Measurements from ENCODE around the gene PDE12. TPM values are rescaled to one million over a fixed set of nuclear protein-coding genes. Genes with fewer than 3 reads are reported as not detected.

Gene PDE12
- total and polyA plus RNA-seq, 2 of the 13 experiments (the other 11 are each of a cell fraction or from before 2014, with no cell fraction given), result 9.0 to 17.8 TPM

DNA sequence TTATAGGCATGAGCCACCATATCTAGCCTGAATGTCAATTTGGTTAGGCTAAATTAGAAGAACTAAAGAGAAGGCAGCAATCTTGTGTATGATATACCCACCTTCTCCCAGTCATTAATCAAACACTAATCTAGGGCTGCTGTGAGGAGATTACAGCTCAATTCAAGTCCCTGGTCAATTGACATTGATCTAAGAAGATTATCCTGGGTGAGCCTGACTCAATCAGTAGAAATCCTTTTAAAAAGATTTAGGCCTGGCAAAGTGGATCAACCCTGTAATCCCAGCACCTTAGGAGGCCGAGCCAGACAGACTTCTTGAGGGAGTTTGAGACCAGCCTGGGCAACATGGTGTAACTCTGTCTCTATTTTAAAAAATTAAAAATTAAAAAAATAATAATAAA, 9.5 kb upstream of the PDE12 start:
- Histone ChIP-seq H3K36me3 (replicated peaks in 1 of 2; ENCODE audit: control insufficient read depth in 1 of 2, insufficient read depth in 2 of 2, low read length in 2 of 2) (no peaks in the 10 kb centered on the region), H3K27me3 (ENCODE audit: control insufficient read depth in 1 of 2, insufficient read depth in 2 of 2, low read length in 2 of 2) (no peaks in the 10 kb centered on the region), H3K4me2 (ENCODE audit: low read depth, low read length) (no peak overlapping the region), H3K79me2 (ENCODE audit: insufficient read depth, low read length) (no peaks in the 10 kb centered on the region), H3K9me3 (ENCODE audit: low read length) (no peaks in the 10 kb centered on the region), H3K9ac (ENCODE audit: insufficient read depth, low read depth, low read length) (no peak overlapping the region), H4K20me1 (ENCODE audit: insufficient read depth, low read length) (no peaks in the 10 kb centered on the region), H2AFZ (ENCODE audit: low read length) (no peak overlapping the region), H3K4me3 (replicated peaks in 1 of 3; ENCODE audit: insufficient read depth in 1 of 3, low read depth in 2 of 3, low read length in 3 of 3) (no peak overlapping the region), H3K4me1 (ENCODE audit: insufficient read depth, low read length) (peaks cover 29% of the 10 kb centered on the region), H3K27ac (ENCODE audit: extremely low read length, insufficient read depth, low read length) (no peak overlapping the region)
- no TSS peak for BruUV-seq (replicated peaks)
- POLR2A ChIA-PET, result interaction anchor here (1.2 kb wide), 1 partner anchor 9 kb away, joined by 12 read pairs; the partner anchor contains the start of gene PDE12
- WGBS (ENCODE audit: low lambda C conversion rate), result 73% methylated on average over 1 of the region's 1 CpG
- ATAC-seq (no peak), FAIRE-seq (no peak), DNase-seq (ENCODE audit: low spot score) (no peak)
- in situ Hi-C loops (cut with HindIII; ENCODE audit: extremely low pct_ligation_motif_present, low pct_unique_long_range_greater_than_20kb), result no loop called here
- TF ChIP-seq DPF2 (CRISPR knock-in tag; IDR thresholded peaks at IDR 0.05; ENCODE audit: borderline replicate concordance, low read depth) (no peak), ZKSCAN8 (CRISPR knock-in tag; IDR thresholded peaks at IDR 0.05; ENCODE audit: borderline replicate concordance) (no peak), CHD2 (IDR thresholded peaks at IDR 0.05; ENCODE audit: low read depth, low read length) (no peak), ZBTB37 (CRISPR knock-in tag; IDR thresholded peaks at IDR 0.05) (no peak), ZNF460 (CRISPR knock-in tag; IDR thresholded peaks at IDR 0.05; ENCODE audit: borderline replicate concordance) (no peak), ZNF138 (CRISPR knock-in tag; IDR thresholded peaks at IDR 0.05; ENCODE audit: low read depth) (no peak), PHB2 (IDR thresholded peaks at IDR 0.05; ENCODE audit: partially characterized antibody) (no peak), HOMEZ (CRISPR knock-in tag; IDR thresholded peaks at IDR 0.05; ENCODE audit: low read depth) (no peak), ZNF383 (CRISPR knock-in tag; IDR thresholded peaks at IDR 0.05; ENCODE audit: borderline replicate concordance) (no peak), LCORL (IDR thresholded peaks at IDR 0.05) (no peak), LCORL (CRISPR knock-in tag; IDR thresholded peaks at IDR 0.05) (no peak), ETV6 (CRISPR knock-in tag; conservative IDR thresholded peaks at IDR 0.05) (no peak), ZNF737 (CRISPR knock-in tag; IDR thresholded peaks at IDR 0.05; ENCODE audit: borderline replicate concordance) (no peak)
- CTCF ChIA-PET (ENCODE audit: low intra/inter-chr PET ratio, low total read pairs), result no interaction called here
- intact Hi-C loops (cut with micrococcal nuclease; ENCODE audit: unreplicated experiment), result no loop called here

Data from HepG2 (cell line).